Mononuclear cell (primary cell): ENCODE data around the gene PDGFA. TPM values are rescaled to one million over a fixed set of nuclear protein-coding genes. Genes with fewer than 3 reads are reported as not detected.

Experiments used
- H3K27me3 ChIP-seq: 2 replicates; pipeline ENCODE4 v1.6.0; 2011; ENCODE audit warnings: low read length, control low read depth; ENCODE audit not compliant: insufficient read depth
- H3K4me1 ChIP-seq: 2 replicates; pipeline ENCODE4 v1.5.1; 2011; ENCODE audit warnings: mild to moderate bottlenecking, low read length, control low read depth; ENCODE audit not compliant: insufficient read depth
- H3K4me3 ChIP-seq: 2 replicates; pipeline ENCODE4 v1.5.1; 2011; ENCODE audit warnings: mild to moderate bottlenecking, low read length, moderate library complexity
- H3K9me3 ChIP-seq: 2 replicates; pipeline ENCODE4 v1.5.1; 2011; ENCODE audit warnings: low read depth, mild to moderate bottlenecking, control low read depth, low read length
- total RNA-seq: library from RNA; depleted of rRNA; stranded (reverse); fragments of >200 nt; gene quantifications from one replicate; pipeline ENCODE4 v1.2.3, GENCODE V29; 2012

PDGFA gene
- total RNA-seq = 6.1 TPM

DNA sequence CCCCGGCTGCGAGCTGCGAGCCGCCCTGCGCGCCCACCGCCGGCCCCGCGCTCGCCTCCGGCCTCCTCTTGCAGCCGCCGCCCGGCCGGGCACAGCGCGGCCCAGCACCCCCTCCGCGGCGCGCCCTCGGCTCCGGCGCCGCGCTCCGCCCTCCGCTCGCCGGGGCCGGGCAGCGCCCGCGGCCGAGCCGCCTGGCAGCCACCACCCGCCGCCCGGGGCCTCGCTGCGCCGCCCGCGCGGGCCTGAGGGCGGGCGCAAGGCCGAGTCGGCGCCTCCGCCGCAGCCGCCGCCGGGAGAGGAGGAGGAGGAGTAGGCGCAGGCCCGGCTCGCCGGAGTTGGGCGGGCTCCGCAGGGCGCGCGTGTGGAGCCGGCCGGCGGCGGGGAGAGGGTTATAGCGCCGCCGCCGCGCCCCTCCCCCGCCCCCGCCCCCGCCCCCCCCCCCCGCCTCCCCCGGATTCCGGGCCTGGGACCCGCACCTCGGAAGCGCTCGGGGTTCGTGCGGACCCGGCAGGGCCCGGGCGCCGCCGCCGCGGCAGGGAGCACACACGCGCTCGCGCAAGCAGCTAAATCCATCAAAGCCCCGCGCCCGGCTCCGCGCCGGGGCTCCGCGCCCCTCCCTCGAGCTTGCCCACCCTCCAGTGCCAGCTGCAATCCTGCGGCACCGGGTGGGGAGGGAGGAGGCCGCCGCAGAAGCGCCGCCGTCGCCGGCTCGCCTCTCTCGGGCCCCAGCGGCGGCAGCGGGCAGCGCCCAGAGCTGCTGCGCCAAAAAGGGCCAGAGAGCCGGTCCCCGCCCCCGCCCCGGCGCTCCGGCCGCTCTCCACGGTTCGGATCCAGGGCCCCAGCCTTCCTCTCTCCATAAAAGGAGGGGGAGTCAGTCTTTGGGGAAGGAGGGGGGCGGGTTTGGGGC, at the start of gene PDGFA:
PDGFA (minus strand) TSS at position 363 of the 907 bp plus-strand sequence. CDS start 845 bp downstream, outside the sequence.
- H3K9me3 ChIP-seq = no peaks in the 10 kb centered on the region
- H3K27me3 ChIP-seq = peaks cover 32% of the 10 kb centered on the region
- H3K4me3 ChIP-seq = no peak within 1 kb of the TSS
- peaks cover 16% of the 10 kb centered on the region for H3K4me1 ChIP-seq

DNA sequence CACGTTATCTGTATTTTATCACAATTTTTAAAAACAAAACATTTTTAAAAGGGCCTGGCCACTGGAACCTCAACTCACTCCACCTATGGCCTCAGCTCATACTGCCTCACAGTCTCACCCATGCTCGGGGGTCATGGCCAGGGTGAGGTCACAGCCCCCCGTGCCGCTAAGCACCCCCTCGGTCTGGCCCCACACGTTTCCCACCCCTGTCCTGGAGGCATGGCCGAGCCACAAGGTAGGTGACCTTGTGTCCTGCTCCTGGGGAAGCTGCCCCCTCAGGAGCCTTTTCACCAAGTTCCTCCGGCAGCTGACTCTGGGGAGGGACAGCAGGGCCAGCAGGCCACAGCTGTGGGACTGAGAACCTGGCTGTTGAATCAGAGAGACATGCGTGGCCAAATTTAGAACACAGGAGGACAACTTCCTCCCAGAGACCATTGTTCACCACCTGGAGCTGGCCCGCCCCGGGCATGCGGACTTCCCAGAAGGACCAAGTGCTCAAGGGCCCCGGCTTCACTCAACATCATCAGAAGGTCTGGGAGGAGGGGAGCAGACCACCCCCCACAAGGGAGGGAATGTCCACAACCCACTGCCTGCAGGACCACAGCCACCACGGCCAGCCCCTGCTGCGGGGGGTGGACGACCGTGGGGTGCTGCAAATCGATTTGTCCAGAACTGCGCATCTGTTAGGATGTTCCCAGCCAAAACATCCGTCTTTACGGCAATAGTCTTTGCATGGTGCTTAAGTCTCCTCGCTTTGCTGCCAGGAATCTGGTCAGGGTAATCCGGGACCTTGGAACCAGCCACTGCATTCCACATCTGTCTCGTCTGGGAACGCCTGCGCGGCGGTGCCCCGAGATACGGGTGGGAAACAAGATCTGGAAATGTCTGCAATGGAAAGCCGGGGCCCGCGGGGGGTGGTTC, 48.6 kb upstream of the PDGFA start:
- no peaks in the 10 kb centered on the region for H3K9me3 ChIP-seq
- H3K4me3 ChIP-seq = no peak overlapping the region
- no peaks in the 10 kb centered on the region for H3K4me1 ChIP-seq
- H3K27me3 ChIP-seq = no peaks in the 10 kb centered on the region

DNA sequence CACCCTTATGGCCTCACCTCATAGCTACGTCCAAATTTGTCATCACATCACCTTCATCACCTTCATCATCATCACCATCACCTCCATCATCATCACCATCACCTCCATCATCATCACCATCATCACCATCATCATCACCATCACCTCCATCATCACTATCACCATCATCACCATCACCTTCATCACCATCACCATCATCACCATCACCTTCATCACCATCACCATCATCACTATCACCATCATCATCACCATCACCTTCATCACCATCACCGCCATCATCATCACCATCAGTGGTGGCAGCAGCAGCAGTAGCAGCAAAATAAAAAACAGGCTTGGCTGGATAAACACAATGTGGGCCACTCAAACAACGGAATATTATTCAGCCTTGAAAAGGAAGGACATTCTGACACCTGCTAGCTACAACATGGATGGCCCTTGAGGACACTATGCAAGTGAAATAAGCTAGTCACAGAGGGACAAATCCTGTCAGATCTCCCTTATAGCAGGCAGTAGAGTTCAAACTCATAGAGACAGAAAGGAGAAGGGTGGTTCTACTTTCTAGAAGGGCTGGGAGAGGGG, 47.7 kb upstream of the PDGFA start:
- no peaks in the 10 kb centered on the region for H3K9me3 ChIP-seq
- H3K4me1 ChIP-seq = no peaks in the 10 kb centered on the region
- no peaks in the 10 kb centered on the region for H3K27me3 ChIP-seq
- H3K4me3 ChIP-seq = no peak overlapping the region

DNA sequence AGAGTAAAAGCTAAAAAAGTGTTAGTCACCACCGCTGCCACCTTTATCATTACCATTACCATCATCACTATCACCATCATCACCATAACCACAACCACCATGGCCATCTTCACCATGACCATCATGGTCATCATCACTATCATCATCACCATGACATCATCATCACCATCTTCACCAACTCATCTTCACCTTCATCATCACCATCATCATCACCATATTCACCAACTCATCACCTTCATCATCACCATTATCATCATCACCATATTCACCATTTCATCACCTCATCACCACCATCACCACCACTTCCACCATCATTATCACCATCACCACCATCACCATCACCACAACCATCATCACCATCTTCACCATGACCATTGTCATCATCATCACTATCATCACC, 46.5 kb upstream of the PDGFA start:
- Histone ChIP-seq H3K9me3 (no peaks in the 10 kb centered on the region), H3K4me3 (no peak overlapping the region), H3K27me3 (no peaks in the 10 kb centered on the region), H3K4me1 (no peaks in the 10 kb centered on the region)

DNA sequence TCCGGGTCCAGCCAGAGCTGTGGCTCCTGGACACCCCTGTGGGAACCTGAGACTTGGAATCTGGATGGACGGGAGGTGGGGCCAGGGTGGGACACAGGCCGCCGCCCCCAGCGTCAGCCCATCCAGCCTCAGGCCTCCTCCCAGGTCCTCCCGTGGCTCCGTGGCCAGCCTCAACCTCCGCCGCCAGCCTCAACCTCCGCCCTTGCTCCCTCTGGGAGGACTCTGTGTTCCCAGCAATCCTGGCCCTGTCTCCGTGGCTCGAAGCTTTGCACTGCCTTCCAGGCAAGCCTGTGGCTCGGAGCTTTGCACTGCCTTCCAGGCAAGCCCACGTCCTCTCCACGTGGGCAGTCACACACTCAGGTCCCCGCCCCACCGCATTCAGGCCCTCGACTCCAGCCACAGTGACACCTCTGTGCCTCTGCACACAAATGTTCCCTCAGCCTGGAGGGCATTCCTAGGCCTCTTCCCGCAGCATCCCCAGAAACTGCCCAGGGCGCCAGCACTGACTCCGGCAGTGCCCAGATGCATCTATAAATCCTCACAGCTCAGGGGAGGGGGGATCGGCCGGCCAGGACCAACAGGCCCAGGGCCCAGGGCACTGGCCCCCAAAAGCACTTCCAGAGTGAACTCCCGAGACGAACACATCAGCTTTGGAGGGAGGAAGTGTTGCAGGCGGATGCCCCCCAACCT, 44.7 kb upstream of the PDGFA start:
- Histone ChIP-seq H3K4me3 (no peak overlapping the region), H3K4me1 (no peaks in the 10 kb centered on the region), H3K9me3 (no peaks in the 10 kb centered on the region), H3K27me3 (no peaks in the 10 kb centered on the region)

DNA sequence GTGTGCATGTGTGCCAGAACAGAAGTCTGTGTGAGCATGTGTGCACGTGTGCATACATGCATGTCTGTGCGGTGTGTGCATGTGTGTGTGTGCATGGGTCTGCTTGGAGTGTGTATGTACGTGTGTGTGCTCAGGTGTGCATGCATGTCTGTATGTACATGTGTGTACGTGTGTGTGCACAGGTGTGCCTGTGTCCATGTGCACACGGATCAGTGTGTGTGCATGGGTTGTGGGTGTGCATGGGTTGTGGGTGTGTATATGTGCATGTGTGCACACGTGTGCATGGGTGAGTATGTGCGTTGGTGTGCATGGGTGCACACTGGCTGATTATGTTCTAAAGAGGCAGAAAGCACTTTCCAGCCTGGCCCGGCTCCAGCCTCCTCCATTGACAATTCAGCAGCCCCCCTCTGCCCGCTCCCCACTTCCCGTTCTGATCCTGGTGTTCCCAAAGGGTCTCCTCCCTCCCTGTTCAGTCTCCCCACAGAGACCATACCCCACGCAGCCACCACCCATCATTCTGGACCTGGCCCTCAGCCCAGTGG, 44.1 kb upstream of the PDGFA start:
- Histone ChIP-seq H3K27me3 (no peaks in the 10 kb centered on the region), H3K9me3 (no peaks in the 10 kb centered on the region), H3K4me1 (no peaks in the 10 kb centered on the region), H3K4me3 (no peak overlapping the region)

DNA sequence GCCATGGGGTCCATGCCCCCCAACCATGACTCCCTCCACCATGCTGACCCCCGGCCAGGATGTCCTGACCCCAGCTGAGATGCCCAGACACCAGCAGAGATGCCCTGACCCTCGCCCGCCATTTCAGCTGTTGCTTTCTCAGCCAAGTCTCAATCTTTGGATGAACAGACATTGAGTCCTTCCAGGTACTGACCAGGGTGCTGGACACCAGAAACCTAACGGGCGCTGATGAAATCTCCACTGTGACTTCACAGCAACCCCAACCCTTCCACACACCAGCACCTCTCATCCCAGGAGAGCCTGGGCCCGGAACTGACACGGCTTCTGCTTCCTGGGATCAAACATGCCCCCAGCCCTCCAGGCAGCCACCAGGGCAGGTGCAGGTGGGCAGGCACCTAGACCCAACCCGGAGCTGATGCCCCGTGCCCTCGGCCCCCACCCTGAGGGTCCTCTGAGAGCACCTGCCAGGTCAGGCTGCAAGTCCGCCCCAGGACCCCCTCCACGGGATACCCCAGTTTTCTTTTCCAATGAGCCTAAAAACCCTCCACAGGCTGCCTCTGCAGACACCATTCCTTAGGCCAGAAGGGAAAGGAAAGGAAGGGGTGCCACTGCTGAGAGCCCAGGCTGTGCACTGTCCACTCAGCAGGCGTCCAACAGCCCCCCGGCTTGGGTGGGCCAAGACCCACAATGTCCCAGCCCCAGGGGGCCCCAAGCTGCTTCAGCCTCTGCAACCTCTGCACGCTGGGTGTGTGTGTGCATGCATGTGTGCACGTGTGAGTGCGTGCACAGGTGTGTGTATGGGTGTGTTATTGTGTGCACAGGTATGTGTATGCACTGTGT, 43.4 kb upstream of the PDGFA start:
- H3K9me3 ChIP-seq = no peaks in the 10 kb centered on the region
- H3K4me3 ChIP-seq = no peak overlapping the region
- H3K27me3 ChIP-seq = no peaks in the 10 kb centered on the region
- no peaks in the 10 kb centered on the region for H3K4me1 ChIP-seq

DNA sequence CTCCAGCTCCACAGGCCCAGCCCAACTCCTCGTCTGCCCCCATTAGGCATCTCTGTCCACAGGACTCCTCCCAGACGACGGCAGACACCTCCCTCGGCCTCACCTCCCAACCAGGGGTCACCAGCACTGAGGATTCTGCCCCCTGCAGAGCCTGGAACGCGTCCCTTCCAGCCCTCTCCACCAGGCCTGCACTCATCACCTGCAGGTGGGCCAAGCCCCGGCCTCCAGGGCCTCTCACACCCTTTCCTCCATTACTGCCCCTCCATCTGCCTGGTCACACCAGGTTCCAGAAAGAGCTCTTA, 42.7 kb upstream of the PDGFA start:
- Histone ChIP-seq H3K9me3 (no peaks in the 10 kb centered on the region), H3K4me1 (no peaks in the 10 kb centered on the region), H3K27me3 (no peaks in the 10 kb centered on the region), H3K4me3 (no peak overlapping the region)

DNA sequence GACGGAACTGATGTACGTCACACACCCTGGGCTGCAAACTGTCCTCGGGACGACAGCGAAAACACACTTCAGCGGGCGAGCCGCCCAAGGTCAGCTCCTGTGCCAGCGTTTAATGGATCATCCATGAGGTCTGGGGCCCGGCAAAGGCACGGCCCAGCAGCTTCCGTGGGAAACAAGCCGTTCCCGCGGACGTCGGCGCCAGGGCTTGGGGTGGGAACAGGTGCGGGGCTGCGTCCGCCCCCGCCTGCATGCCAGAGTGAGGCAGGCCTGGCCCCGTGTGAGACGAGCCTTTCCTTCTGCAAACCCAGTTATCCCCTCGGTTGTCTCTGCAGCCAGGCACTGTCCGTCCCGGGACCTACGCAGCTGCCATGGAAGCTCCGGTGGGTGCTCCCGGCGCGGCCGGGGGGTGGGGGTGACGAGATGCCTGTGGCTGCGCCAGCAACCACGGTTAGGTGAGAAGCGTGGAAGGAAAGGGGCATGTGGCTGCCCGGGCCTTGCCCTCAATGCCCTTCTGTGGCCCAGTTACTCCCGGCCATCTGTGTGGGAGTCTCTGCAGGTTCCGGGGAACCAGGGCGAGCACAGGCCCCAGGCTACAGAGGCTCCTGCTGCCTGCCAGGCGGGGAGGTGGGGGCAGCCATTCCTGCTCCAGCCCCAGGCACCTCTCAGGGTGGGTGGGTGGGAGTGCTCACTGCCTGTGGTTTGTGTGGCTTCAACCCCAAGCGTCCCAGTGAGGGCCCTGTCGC, 42.2 kb upstream of the PDGFA start:
- no peaks in the 10 kb centered on the region for H3K4me1 ChIP-seq
- no peaks in the 10 kb centered on the region for H3K27me3 ChIP-seq
- no peak overlapping the region for H3K4me3 ChIP-seq

DNA sequence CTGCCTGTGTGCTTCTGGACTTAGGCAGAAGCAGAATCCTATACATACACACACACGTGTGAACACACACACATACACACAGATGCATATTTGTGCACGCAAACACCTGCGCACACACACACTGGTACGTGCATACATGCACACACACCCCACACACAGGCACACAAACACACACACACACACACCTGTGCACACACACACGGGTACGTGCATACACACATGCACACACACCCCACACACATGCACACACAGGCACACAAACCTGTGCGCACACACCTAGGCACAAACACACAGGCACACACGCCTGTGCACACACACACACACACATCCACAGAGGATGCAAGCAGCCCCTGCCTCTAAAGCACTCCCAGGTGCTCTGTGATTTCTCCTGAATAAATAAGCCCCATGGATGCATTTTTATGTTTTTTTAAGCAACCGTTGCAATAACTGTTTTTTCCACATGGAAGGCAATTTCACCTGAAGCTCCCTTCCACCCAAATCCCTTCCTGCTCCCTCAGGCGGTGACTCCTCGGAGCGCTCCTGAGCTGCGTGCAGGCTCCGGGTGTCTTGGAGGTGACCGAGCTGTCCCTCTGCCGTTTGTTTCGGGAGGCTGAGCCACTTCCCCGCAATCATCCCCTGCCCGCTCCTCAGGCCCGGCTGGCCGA, 41.5 kb upstream of the PDGFA start:
- H3K27me3 ChIP-seq = no peaks in the 10 kb centered on the region
- no peak overlapping the region for H3K4me3 ChIP-seq
- H3K4me1 ChIP-seq = no peaks in the 10 kb centered on the region
- no peaks in the 10 kb centered on the region for H3K9me3 ChIP-seq

More for the DNA sequence above, 42.2 kb upstream of the PDGFA start:
- no peaks in the 10 kb centered on the region for H3K9me3 ChIP-seq

DNA sequence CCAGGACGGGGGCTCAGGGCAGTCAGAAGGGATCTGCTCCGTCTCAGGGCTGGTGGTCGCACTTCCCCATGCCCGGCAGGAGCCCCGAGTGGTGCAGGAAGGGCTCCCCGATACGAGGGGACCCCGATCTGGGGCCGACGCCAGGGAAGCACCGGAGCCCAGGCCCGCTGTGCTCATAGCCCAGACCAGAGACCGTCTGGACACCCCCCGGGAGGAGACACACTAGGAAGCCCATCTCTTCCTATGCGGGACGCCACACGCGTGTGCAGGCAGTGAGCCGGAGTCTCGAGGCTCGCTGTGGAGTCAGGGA, 39.7 kb upstream of the PDGFA start:
- H3K9me3 ChIP-seq = no peaks in the 10 kb centered on the region
- no peaks in the 10 kb centered on the region for H3K4me1 ChIP-seq
- no peaks in the 10 kb centered on the region for H3K27me3 ChIP-seq
- H3K4me3 ChIP-seq = no peak overlapping the region

DNA sequence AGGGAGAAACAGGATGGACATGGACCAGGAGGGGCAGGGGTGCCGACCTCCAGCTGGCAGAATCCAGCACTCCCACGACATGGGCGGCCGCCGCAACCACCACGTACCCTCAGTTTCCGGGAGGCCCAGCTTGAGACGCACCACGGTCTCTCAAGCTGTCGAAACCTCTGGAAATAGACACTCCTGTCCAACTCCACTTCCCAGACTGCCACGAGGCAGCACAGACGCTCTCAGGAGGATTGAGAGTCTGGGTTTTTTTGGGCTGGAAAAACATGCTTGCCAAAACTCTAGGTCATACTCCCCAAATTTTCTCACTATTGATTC, 37.9 kb upstream of the PDGFA start:
- Histone ChIP-seq H3K4me3 (no peak overlapping the region), H3K4me1 (no peaks in the 10 kb centered on the region), H3K27me3 (no peaks in the 10 kb centered on the region), H3K9me3 (no peaks in the 10 kb centered on the region)

DNA sequence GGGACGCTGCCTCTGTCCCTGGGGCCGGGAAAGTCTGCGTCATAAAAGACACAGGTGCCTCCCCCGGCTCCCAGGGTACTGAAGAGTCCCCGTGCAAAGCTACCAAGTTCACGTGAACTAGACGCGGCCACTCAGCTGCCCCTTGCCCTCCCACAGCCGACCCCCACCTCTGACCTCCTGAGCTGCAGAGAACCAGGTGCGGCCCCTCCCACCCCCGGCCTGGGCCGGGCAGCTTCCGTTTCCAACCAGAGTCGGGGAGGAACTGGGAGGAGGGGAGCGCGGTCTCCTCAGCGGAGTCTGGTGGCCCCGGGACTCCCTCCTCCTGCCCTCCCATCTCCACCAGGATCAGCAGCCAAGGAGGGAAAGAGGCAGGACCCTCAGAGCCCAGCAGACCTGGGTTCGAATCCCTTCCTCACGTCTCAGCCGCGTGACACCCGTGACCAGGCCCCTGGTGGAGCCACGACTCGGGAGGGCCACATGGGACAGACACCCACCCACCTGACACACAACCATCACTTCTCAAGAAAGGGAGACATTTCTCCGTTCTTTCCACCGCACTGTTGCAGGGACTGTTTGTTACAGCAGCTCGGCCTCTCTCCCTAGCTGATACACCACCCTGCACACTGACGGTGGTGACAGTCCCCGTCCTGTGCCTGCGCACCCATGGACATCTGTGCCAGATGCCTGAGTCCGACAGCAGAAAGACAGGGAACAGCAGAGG, 37.4 kb upstream of the PDGFA start:
- no peaks in the 10 kb centered on the region for H3K9me3 ChIP-seq
- no peak overlapping the region for H3K4me3 ChIP-seq

More for the DNA sequence above, 37.4 kb upstream of the PDGFA start:
- Histone ChIP-seq H3K4me1 (no peaks in the 10 kb centered on the region), H3K27me3 (no peaks in the 10 kb centered on the region)
